GM13976 (cell line): ENCODE data around the gene PDE6D.

Source experiments
- DNase-seq: peaks from one replicate; pipeline ENCODE4 v3.0.0; 2012; ENCODE audit warnings: low spot score
- in situ Hi-C: fragments of 300-500 bp; cut with MboI; formaldehyde crosslinking; loops from one replicate; pipeline ENCODE4 v1.12.0; 2022; ENCODE audit warnings: low sequenced_read_pairs, mixed read lengths, inconsistent platforms; ENCODE audit not compliant: unreplicated experiment
- TF ChIP-seq, protein P1 (sequence below): IDR thresholded peaks from 2 replicates; pipeline ENCODE4 v1.5.1; 2012; ENCODE audit warnings: borderline replicate concordance, mild to moderate bottlenecking; ENCODE audit not compliant: insufficient read depth; ENCODE audit errors: extremely low read depth, missing control alignments, control extremely low read depth

Gene PDE6D

DNA sequence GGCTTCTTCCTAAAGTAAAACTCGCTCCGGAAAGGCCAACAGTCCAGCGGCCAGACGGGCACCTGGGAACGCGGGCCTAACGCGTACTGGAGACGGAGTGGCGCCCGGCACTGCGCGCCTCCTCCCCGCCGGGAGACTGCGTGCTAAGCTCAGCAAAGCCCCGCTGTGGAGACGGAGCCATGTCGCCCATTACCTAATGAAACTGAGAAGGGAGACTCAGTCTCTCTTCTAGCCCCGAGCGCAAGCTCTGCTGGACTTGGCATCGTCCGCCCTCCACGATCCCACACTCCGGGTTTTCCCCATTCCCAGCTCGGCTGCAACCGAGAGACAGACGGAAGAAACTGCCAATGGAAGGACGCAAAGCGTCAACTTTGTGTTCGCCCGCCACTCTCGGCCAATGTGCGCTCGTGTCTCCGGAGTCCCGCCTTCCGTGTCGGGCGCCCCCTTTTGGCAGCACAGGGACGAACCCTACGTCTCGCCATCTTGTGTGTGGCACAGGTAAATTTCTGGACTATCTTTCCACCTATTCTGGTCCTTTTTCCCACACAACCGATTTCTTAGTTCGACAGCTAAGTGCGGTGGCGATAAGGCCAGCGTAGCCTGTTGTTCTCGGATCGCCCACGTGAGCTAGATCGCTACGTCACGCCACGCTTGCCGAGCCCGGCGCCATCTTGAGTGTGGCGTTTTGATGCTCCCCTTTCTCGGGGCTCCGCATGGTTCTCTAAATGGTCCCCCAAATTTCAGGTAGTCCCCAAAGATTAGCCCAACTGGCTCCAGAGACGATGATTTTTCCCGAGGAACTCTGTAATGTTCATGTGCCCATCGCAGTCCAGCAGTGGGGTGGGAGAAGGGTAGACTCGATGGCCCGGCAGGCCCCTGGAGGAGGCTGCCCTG is 74.1 kb downstream of the PDE6D start:
- in situ Hi-C loops: loop anchor here (10.0 kb wide), 1 partner anchor 92 kb away; no protein-coding TSS in a partner anchor
- TF ChIP-seq, protein P1, sequence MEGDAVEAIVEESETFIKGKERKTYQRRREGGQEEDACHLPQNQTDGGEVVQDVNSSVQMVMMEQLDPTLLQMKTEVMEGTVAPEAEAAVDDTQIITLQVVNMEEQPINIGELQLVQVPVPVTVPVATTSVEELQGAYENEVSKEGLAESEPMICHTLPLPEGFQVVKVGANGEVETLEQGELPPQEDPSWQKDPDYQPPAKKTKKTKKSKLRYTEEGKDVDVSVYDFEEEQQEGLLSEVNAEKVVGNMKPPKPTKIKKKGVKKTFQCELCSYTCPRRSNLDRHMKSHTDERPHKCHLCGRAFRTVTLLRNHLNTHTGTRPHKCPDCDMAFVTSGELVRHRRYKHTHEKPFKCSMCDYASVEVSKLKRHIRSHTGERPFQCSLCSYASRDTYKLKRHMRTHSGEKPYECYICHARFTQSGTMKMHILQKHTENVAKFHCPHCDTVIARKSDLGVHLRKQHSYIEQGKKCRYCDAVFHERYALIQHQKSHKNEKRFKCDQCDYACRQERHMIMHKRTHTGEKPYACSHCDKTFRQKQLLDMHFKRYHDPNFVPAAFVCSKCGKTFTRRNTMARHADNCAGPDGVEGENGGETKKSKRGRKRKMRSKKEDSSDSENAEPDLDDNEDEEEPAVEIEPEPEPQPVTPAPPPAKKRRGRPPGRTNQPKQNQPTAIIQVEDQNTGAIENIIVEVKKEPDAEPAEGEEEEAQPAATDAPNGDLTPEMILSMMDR: peak; percentile 92

DNA sequence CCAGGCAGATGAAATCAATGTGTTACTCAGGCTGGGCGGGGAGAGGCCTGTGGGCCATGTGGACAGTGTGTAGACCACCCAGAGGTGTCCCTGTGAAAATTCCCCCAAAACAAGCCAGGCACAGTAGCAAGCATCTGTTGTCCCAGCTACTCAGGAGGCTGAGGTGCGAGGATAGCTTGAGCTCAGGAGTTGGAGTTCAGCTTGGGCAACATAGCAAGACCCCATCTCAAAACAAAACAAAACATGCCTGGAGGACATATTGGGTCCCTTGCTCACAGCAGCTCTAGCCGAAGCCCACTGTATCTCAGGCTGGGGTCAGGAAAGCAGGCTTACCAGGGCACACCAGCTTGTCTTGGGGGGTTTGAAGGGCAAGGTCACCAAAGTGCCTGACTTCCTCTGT is 77.1 kb downstream of the PDE6D start:
- in situ Hi-C loops: loop anchor here (10.0 kb wide), 1 partner anchor 89 kb away; no protein-coding TSS in a partner anchor
- TF ChIP-seq, protein P1: no peak

More for the DNA sequence above, 74.1 kb downstream of the PDE6D start:
- peak; percentile 94 for DNase-seq

DNA sequence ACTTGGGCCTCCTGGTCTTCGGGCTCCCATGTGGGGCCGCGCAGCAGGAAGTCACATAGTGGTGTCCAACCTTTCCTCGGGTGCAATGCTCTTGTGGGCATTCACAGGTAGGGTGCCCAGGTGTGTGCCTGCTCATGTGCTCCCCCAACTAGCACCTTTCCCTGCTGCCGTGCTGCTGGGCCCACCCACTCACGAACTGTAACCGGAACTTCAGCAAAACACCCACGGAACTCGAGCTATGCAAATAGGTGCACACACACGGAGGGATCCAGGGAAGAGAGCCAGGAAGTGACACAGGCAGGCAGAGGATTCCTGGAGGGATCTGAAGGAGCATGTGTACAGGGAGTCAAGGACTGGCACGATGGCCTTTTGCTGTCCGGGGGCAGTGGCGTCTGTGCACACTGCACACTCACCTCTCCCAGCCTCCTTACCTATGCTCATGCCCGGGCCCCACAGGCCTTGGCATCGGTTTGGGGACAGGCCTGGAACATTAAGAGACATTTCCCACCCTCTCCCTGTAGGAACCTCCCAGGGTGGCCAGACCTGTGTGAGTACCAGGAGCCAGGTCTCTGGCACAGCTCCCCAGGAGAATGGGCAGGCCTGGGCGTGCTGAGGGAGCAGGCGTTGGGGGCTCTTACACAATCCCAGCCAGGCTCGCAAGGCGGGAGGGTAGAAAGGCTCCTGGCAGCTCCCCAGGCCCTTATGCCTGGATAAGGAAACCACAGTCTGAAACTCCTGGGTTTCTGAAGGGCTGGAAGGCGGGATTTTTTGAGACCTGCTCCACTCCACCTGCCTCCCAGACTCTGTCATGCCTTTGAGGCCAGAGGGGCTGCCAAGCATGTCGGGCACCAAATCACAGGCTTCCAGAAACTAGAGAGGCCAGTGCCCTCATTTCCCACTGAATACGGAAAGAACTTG is 79.4 kb downstream of the PDE6D start:
- no peak for DNase-seq
- TF ChIP-seq, protein P1: no peak
- in situ Hi-C loops: loop anchor here (10.0 kb wide), 1 partner anchor 87 kb away; no protein-coding TSS in a partner anchor

More for the DNA sequence above, 77.1 kb downstream of the PDE6D start:
- DNase-seq: no peak

DNA sequence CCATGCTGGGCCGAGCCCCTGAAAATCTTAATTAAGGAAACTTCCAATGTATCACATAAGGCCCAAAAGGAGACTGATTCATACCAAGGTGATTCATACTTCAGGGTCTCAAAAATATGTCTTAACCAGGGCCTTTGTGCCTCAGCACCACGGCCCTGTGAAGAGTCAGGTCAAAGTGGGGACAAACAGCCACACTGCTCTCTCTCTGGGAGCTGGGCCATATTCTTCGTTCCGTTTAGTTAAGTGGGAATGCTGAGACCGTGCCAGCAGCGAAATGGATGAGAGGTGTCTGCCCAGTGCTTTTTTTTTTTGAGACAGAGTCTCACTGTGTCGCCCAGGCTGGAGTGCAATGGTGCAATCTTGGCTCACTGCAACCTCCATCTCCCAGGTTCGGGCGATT is 82.1 kb downstream of the PDE6D start:
- TF ChIP-seq, protein P1: no peak
- no peak for DNase-seq
- in situ Hi-C loops: no loop called here

DNA sequence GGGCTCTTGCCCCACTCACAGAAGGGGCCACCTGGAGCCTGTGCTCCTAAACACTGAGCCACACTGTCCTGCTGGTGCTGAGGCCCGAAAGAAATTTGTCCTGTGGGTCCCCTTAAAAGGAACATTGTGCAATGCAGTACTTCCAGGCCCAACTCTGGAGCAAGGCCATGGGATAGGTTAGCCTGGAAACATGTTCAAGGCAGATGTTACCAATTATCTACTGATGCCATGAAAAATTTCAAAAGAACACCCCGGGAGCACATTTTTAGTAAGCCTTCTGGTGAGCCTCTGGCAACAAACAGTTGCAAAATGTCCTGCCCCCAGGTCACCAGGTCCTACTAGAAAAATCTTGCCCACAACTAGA is 85.1 kb downstream of the PDE6D start:
- in situ Hi-C loops: no loop called here
- TF ChIP-seq, protein P1: no peak
- DNase-seq: no peak

DNA sequence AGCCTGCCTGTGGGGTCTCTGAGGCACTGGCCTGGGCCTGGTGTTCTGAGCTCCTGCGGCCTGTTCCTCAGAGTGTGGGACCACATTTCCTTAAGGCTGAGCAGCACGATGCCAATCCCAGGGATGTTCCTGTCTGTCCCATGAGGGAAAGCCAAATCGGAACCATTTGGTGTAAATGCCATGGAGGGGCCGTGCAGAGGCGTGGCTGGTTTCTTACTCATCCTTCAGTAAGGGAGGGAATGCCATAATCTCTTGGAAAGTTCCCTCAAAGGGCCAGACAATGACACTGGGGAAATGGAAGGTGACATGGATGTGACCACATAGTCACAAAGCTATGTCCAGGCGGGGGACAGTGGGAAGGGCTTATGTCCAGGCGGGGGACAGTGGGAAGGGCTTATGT is 87.1 kb downstream of the PDE6D start:
- TF ChIP-seq, protein P1: no peak
- DNase-seq: no peak
- in situ Hi-C loops: no loop called here
